Measurements from ENCODE around the gene SSR4. TPM values are rescaled to one million over a fixed set of nuclear protein-coding genes. Genes with fewer than 3 reads are reported as not detected.

The SSR4 gene
- total RNA-seq, 1 experiment from 2014 or later = 179 TPM

DNA sequence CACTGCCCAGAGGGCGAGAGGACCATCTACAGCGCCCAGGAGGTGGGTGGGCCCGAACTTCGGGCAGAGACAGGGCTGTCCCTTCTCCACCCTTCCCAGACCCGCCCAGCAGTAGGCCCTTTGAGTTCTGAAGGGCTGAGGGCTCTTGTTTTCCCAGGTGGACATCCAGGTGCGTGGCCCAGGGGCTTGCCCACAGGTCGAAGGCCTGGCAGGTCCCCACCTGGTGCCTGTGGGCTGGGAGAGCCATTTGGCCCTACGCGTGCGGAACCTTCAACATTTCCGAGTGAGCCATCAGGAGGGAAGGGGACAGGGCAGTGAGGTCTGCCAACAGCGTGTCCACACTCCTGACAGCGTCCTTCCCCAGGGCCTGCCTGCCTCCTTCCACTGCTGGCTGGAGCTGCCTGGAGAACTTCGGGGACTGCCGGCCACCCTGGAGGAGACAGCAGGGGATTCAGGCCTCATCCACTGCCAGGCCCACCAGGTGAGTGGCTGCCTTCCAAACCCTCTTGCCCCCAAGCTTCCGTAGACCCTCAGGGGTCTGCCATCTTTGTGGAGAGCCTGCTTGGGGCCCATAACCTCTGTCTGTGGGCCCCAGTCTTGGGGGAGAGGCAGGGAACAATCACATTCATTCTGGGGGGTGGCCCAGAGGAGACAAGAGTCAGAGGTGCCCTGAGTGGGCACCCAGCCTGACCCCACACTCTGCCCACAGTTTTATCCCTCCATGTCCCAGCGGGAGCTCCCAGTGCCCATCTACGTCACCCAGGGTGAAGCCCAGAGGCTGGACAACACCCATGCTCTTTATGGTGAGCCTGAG is 23.7 kb upstream of the SSR4 start:
- Histone ChIP-seq H3K4me1 (ENCODE audit: insufficient read depth, low read length) (no peaks in the 10 kb centered on the region), H4K91ac (ENCODE audit: insufficient read length, low read depth, low read length) (no peak overlapping the region), H4K5ac (ENCODE audit: insufficient read length, low read depth, low read length) (no peak overlapping the region), H3K27ac (ENCODE audit: insufficient read length, low read depth, low read length) (no peak overlapping the region), H3K14ac (ENCODE audit: insufficient read depth, low read length) (no peak overlapping the region), H2BK5ac (ENCODE audit: insufficient read length, low read length) (no peak overlapping the region), H3T11ph (ENCODE audit: low read length) (no peak overlapping the region), H3K79me1 (ENCODE audit: insufficient read depth, low read depth, low read length, poor library complexity, severe bottlenecking) (no peaks in the 10 kb centered on the region), H2BK15ac (ENCODE audit: low read depth, low read length) (no peak overlapping the region), H2AK5ac (ENCODE audit: insufficient read length, low read length) (no peak overlapping the region), H2BK12ac (ENCODE audit: insufficient read length, low read depth, low read length) (no peak overlapping the region), H4K20me1 (ENCODE audit: control insufficient read depth, insufficient read depth, insufficient read length) (no peaks in the 10 kb centered on the region), H2AFZ (ENCODE audit: low read length) (no peak overlapping the region), H3K18ac (ENCODE audit: insufficient read length, low read depth, low read length) (no peak overlapping the region), H3K23me2 (ENCODE audit: insufficient read length, low read depth, low read length, poor library complexity, severe bottlenecking) (no peaks in the 10 kb centered on the region), H3K79me2 (ENCODE audit: insufficient read depth, low read length) (no peaks in the 10 kb centered on the region), H2BK120ac (ENCODE audit: low read depth, low read length, poor library complexity, severe bottlenecking) (no peak overlapping the region), H3K4ac (ENCODE audit: low read depth, low read length) (no peak overlapping the region), H2BK20ac (ENCODE audit: low read depth, low read length, poor library complexity, severe bottlenecking) (no peak overlapping the region), H3K9me3 (ENCODE audit: control insufficient read depth, low read depth, low read length) (no peaks in the 10 kb centered on the region), H3K4me2 (ENCODE audit: insufficient read depth, insufficient read length, low read length) (no peak overlapping the region), H3K9ac (ENCODE audit: extremely low read depth, insufficient read length, low read length) (no peak overlapping the region), H3K23ac (ENCODE audit: insufficient read length, low read depth, low read length) (no peak overlapping the region), H3K27me3 (ENCODE audit: insufficient read depth, low read length) (no peaks in the 10 kb centered on the region), H3K56ac (ENCODE audit: insufficient read length, low read depth, low read length) (no peak overlapping the region), H4K8ac (replicated peaks; ENCODE audit: insufficient read length, low read depth, low read length) (no peak overlapping the region)
- H3K4me3 Mint-ChIP-seq = no peak overlapping the region
- H3K27ac Mint-ChIP-seq = no peak overlapping the region
- TF ChIP-seq, protein P1, sequence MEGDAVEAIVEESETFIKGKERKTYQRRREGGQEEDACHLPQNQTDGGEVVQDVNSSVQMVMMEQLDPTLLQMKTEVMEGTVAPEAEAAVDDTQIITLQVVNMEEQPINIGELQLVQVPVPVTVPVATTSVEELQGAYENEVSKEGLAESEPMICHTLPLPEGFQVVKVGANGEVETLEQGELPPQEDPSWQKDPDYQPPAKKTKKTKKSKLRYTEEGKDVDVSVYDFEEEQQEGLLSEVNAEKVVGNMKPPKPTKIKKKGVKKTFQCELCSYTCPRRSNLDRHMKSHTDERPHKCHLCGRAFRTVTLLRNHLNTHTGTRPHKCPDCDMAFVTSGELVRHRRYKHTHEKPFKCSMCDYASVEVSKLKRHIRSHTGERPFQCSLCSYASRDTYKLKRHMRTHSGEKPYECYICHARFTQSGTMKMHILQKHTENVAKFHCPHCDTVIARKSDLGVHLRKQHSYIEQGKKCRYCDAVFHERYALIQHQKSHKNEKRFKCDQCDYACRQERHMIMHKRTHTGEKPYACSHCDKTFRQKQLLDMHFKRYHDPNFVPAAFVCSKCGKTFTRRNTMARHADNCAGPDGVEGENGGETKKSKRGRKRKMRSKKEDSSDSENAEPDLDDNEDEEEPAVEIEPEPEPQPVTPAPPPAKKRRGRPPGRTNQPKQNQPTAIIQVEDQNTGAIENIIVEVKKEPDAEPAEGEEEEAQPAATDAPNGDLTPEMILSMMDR (conservative IDR thresholded peaks at IDR 0.05) = no peak
- H3K9me3 Mint-ChIP-seq = peaks cover 26 to 55% of the 10 kb centered on the region in 2 experiments
- no CpG with 5 or more reads among the region's 18 CpGs for WGBS (ENCODE audit: extremely low coverage, insufficient read length, low lambda C conversion rate)
- peaks cover 2 to 6% of the 10 kb centered on the region in 2 experiments; a peak in 3 of 4 replicates for H3K4me1 Mint-ChIP-seq
- H3K36me3 Mint-ChIP-seq (ENCODE audit: insufficient read depth in 1 of 3, low read depth in 3 of 3) = no peaks in the 10 kb centered on the region; a peak in 1 of 7 replicates
- DNase-seq = peak; percentile 22
- H3K27me3 Mint-ChIP-seq (ENCODE audit: low read depth) = 0 out of 2 replicates have a peak, but pooled peaks cover 4% of the 10 kb centered on the region

Data from H9 (cell line).